Measurements from ENCODE around the gene NF1. TPM values are rescaled to one million over a fixed set of nuclear protein-coding genes. Genes with fewer than 3 reads are reported as not detected.
"Not testable (repeated sequence)": the region's sequence is repeated elsewhere in the genome, so short reads cannot be mapped to it uniquely, and the experiment has no call there.

Gene NF1
- total RNA-seq, 1 experiment from 2014 or later = 60.2 TPM

DNA sequence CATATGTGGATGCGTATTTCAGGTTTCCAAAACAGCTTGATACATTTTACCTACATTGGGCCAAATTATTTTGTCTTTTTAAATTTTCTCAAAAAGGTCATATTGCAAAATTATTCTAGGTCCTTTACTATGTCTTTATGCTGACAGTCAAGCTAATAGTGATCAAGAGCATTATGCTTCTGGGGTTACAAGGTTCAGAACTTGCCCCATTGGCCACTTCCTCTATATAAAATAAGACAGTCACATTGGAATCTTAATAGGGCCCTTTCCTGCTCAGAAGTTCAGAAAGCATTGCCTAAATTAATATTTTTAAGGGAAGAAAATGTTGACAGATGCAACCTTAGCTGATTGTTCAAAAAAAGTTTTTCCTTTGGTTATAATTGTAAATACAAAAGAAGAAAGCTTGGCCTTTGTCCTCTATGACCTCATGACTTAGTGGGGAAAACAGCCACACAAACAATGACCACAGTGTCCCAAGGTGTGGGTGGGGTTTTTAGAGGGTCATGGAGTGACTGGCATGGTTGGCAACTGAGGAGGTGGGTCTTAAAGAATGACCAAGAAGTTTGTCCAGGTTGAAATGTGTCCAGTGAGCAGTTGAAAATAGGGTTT lies 284.9 kb downstream of the NF1 start:
- no peak overlapping the region for H3K4me3 Mint-ChIP-seq (ENCODE audit: unreplicated experiment)
- H3K27ac Mint-ChIP-seq (ENCODE audit: low read depth, unreplicated experiment) = no peak overlapping the region
- TF ChIP-seq, protein P1, sequence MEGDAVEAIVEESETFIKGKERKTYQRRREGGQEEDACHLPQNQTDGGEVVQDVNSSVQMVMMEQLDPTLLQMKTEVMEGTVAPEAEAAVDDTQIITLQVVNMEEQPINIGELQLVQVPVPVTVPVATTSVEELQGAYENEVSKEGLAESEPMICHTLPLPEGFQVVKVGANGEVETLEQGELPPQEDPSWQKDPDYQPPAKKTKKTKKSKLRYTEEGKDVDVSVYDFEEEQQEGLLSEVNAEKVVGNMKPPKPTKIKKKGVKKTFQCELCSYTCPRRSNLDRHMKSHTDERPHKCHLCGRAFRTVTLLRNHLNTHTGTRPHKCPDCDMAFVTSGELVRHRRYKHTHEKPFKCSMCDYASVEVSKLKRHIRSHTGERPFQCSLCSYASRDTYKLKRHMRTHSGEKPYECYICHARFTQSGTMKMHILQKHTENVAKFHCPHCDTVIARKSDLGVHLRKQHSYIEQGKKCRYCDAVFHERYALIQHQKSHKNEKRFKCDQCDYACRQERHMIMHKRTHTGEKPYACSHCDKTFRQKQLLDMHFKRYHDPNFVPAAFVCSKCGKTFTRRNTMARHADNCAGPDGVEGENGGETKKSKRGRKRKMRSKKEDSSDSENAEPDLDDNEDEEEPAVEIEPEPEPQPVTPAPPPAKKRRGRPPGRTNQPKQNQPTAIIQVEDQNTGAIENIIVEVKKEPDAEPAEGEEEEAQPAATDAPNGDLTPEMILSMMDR (IDR thresholded peaks at IDR 0.05; ENCODE audit: unreplicated experiment) = no peak
- BruUV-seq (replicated peaks) = no TSS peak
- H3K36me3 Mint-ChIP-seq (ENCODE audit: insufficient read depth, unreplicated experiment) = peaks cover 42% of the 10 kb centered on the region
- no peaks in the 10 kb centered on the region for H3K4me1 Mint-ChIP-seq (ENCODE audit: insufficient read depth, unreplicated experiment)
- POLR2A ChIA-PET = no interaction called here
- DNase-seq (ENCODE audit: unreplicated experiment) = no peak
- H3K9me3 Mint-ChIP-seq (ENCODE audit: unreplicated experiment) = no peaks in the 10 kb centered on the region
- intact Hi-C loops (cut with micrococcal nuclease) = no loop called here
- CTCF ChIA-PET = interaction anchor here (0.6 to 1.5 kb wide), 2 partner anchors 10 to 566 kb away, joined by 3 to 4 read pairs; no protein-coding TSS in a partner anchor
- no peaks in the 10 kb centered on the region for H3K27me3 Mint-ChIP-seq (ENCODE audit: insufficient read depth, unreplicated experiment)

DNA sequence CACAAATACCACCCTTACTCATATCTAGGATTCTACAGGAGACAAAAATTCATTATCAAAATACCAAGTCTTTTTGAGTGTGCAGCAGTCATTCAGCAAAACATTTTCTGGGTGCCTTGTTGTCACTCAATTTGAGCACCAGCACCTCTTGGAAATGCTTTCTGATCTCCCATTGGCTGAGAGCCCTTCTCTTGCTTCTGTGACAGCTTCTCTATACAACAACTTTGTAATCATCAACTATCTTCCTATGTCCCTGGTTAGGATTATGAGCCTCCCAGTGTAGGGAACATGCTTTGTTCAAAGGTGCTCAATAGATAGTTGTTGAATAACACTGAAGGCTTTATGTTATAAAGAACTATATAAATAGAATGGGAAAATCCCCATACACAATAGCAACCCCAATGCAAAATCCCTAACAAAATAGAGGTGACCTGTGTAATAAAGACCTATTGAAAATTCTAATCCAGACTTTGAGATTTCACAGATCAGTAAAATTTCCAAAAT lies 286.4 kb downstream of the NF1 start:
- Mint-ChIP-seq H3K4me3 (ENCODE audit: unreplicated experiment) (no peak overlapping the region), H3K36me3 (ENCODE audit: insufficient read depth, unreplicated experiment) (peaks cover 47% of the 10 kb centered on the region), H3K27ac (ENCODE audit: low read depth, unreplicated experiment) (no peak overlapping the region), H3K4me1 (ENCODE audit: insufficient read depth, unreplicated experiment) (no peaks in the 10 kb centered on the region), H3K9me3 (ENCODE audit: unreplicated experiment) (no peaks in the 10 kb centered on the region), H3K27me3 (ENCODE audit: insufficient read depth, unreplicated experiment) (no peaks in the 10 kb centered on the region)
- no TSS peak for BruUV-seq (replicated peaks)
- CTCF ChIA-PET = interaction anchor here (1.5 kb wide), 1 partner anchor 8 kb away, joined by 4 read pairs; no protein-coding TSS in a partner anchor
- TF ChIP-seq, protein P1 (IDR thresholded peaks at IDR 0.05; ENCODE audit: unreplicated experiment) = no peak
- intact Hi-C loops (cut with micrococcal nuclease) = no loop called here
- DNase-seq (ENCODE audit: unreplicated experiment) = no peak
- POLR2A ChIA-PET = no interaction called here

- CTCF ChIA-PET = interaction anchor here (0.8 to 1.4 kb wide), 3 partner anchors 10 to 460 kb away, joined by 3 to 4 read pairs (median 4); no protein-coding TSS in a partner anchor
These were observed 288.0 kb downstream of the NF1 start for GRCh38 chr17:31382668-31383275.

DNA sequence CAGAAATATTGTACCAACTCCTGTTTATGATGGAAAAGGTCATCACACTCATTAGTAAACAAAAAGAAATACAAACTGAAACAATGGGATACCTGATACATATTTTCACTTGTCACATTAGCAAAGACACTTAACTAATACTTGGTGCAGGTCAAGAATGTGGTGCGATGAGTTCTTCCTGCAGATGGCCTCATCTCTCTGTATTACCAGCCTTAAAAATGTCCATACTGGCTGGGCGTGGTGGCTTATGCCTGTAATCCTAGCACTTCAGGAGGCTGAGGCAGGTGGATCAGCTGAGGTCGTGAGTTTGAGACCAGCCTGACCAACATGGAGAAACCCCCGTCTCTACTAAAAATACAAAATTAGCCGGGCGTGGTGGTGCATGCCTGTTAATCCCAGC lies 288.7 kb downstream of the NF1 start:
- BruUV-seq (replicated peaks); DNase-seq (ENCODE audit: unreplicated experiment); H3K27me3 Mint-ChIP-seq (ENCODE audit: insufficient read depth, unreplicated experiment); intact Hi-C loops (cut with micrococcal nuclease); POLR2A ChIA-PET; H3K9me3 Mint-ChIP-seq (ENCODE audit: unreplicated experiment); H3K27ac Mint-ChIP-seq (ENCODE audit: low read depth, unreplicated experiment); H3K4me1 Mint-ChIP-seq (ENCODE audit: insufficient read depth, unreplicated experiment); H3K4me3 Mint-ChIP-seq (ENCODE audit: unreplicated experiment): not testable (repeated sequence)
- H3K36me3 Mint-ChIP-seq (ENCODE audit: insufficient read depth, unreplicated experiment) = peaks cover 39% of the 10 kb centered on the region
- CTCF ChIA-PET = interaction anchor here (0.6 kb wide), 1 partner anchor 241 kb away, joined by 3 read pairs; no protein-coding TSS in a partner anchor

More at GRCh38 chr17:31382668-31383275, 288.0 kb downstream of the NF1 start:
- POLR2A ChIA-PET; DNase-seq (ENCODE audit: unreplicated experiment); intact Hi-C loops (cut with micrococcal nuclease); H3K4me3 Mint-ChIP-seq (ENCODE audit: unreplicated experiment); H3K9me3 Mint-ChIP-seq (ENCODE audit: unreplicated experiment); H3K27me3 Mint-ChIP-seq (ENCODE audit: insufficient read depth, unreplicated experiment); H3K4me1 Mint-ChIP-seq (ENCODE audit: insufficient read depth, unreplicated experiment); BruUV-seq (replicated peaks); H3K27ac Mint-ChIP-seq (ENCODE audit: low read depth, unreplicated experiment): not testable (repeated sequence)
- peaks cover 39% of the 10 kb centered on the region for H3K36me3 Mint-ChIP-seq (ENCODE audit: insufficient read depth, unreplicated experiment)

All from MCF 10A (cell line).